Psoas muscle (tissue), 8 donors: ENCODE data around the gene THTPA. TPM values are rescaled to one million over a fixed set of nuclear protein-coding genes. Genes with fewer than 3 reads are reported as not detected.

Experiments
- ATAC-seq, 4 donors: fragments of 200-7000 bp; cut with Tn5 transposase; one replicate each; pipeline ENCODE4 v1.9.1; 2020; ENCODE audit warnings: moderate library complexity in 3 of 4, mild to moderate bottlenecking in 2 of 4
- DNase-seq, 2 donors: peaks; one replicate each; pipeline ENCODE4 v3.0.0-alpha.2; 2020
- H3K27ac ChIP-seq: fragments of 200-600 bp; one replicate; pipeline ENCODE4 v1.8.0; 2022
- H3K27me3 ChIP-seq, 3 donors: fragments of 200-600 bp in 1 of 3; one replicate each; pipeline versions ENCODE4 v1.6.1 to v1.8.0; 2013 to 2022; ENCODE audit warnings: low read length in 2 of 3, mild to moderate bottlenecking in 2 of 3, moderate library complexity in 1 of 3; ENCODE audit not compliant: insufficient read depth in 3 of 3
- H3K36me3 ChIP-seq, 2 donors: fragments of 200-600 bp in 1 of 2; one replicate each; pipeline versions ENCODE4 v1.6.1 to v1.8.0; 2013 to 2022; ENCODE audit warnings: low read depth in 1 of 2, mild to moderate bottlenecking in 1 of 2, moderate library complexity in 1 of 2; ENCODE audit not compliant: insufficient read depth in 1 of 2
- H3K4me1 ChIP-seq: fragments of 200-600 bp; one replicate; pipeline ENCODE4 v1.8.0; 2022
- H3K4me3 ChIP-seq: fragments of 200-600 bp; one replicate; pipeline ENCODE4 v1.8.0; 2022; ENCODE audit warnings: mild to moderate bottlenecking
- H3K9me3 ChIP-seq: fragments of 200-600 bp; one replicate; pipeline ENCODE4 v1.8.0; 2022
- WGBS, 3 donors: extraction: QIAGEN DNeasy Blood & Tissue Kit; methylation state at CpG; one replicate each; pipeline versions ENCODE4 v1.1.6 to v1.1.7; 2013; 5-methylcytosine and 5-hydroxymethylcytosine counted together
- intact Hi-C, 2 donors: fragments of 100-400 bp; cut with DNase I; formaldehyde crosslinking; loops; one replicate each; pipeline versions ENCODE4 v1.11.0 to v1.14.2; 2022
- polyA plus RNA-seq, 3 donors: library from polyadenylated mRNA; stranded (reverse); fragments of 200-250 nt; gene quantifications; one replicate each; pipeline ENCODE4 v1.2.3, GENCODE V29; 2013
- total RNA-seq, 4 donors: library from RNA; stranded (reverse); fragmentation: NEBNext Ultra II Directional in 2 of 4; extraction: Animal tissue kit (Norgen Biotek cat#: 25700) in 2 of 4; gene quantifications; one replicate each; pipeline versions ENCODE4 v1.2.1 to v1.2.4, GENCODE V29; 2021 to 2023
- TF ChIP-seq, protein P1 (sequence below): fragments of 200-600 bp; IDR thresholded peaks from one replicate; pipeline ENCODE4 v1.8.0; 2022; ENCODE audit warnings: antibody characterized with exemption
- donor health status: healthy with polysubstance abuse.
- donor health status: DM: no; HTN: no; CAD: no; lungs with moderate emphysema.
- donor health status: Bipolar disorder and iron deficiency.
- donor health status: healthy.
- donor health status: DM: yes; HTN: yes; CAD: no.
- donor health status: DM: no; HTN: no; CAD: no.
- donor health status: DM: no; HTN: no; CAD: no.
- donor health status: DM: yes; HTN: yes; CAD: no.

THTPA gene
- total and polyA plus RNA-seq, 7 donors: 18.5 to 53.5 (median 26.0) TPM

DNA sequence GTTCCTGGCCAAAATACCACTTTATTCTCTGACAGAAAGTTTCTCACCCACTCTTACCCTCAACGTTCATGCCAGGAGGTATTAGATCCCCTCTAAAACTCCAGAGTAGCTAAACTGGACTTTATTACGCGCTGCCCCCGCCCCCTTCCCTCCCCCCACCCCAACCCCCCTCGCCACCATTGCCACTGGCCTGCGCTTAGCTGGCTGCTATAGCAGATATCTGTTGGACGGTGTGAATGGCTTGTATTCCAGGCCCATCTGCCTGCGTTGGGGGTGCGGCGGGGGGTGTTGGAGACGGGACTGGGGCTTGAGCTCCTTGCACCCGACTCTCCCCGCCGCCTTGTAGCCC, 564 bp upstream of the THTPA start:
- WGBS, 3 donors: 1 to 3% (median 2%) methylated on average over 14 of the region's 14 CpGs
- peaks cover 0 to 25% of the 10 kb centered on the region in 2 donors for H3K36me3 ChIP-seq
- no peaks in the 10 kb centered on the region for H3K27me3 ChIP-seq
- H3K4me3 ChIP-seq: peak overlapping the region; percentile 99
- TF ChIP-seq, protein P1, sequence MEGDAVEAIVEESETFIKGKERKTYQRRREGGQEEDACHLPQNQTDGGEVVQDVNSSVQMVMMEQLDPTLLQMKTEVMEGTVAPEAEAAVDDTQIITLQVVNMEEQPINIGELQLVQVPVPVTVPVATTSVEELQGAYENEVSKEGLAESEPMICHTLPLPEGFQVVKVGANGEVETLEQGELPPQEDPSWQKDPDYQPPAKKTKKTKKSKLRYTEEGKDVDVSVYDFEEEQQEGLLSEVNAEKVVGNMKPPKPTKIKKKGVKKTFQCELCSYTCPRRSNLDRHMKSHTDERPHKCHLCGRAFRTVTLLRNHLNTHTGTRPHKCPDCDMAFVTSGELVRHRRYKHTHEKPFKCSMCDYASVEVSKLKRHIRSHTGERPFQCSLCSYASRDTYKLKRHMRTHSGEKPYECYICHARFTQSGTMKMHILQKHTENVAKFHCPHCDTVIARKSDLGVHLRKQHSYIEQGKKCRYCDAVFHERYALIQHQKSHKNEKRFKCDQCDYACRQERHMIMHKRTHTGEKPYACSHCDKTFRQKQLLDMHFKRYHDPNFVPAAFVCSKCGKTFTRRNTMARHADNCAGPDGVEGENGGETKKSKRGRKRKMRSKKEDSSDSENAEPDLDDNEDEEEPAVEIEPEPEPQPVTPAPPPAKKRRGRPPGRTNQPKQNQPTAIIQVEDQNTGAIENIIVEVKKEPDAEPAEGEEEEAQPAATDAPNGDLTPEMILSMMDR: no peak
- peaks cover 25% of the 10 kb centered on the region for H3K4me1 ChIP-seq
- peak in 2 of 4 donors; percentile 1 to 13 for ATAC-seq
- DNase-seq: no peak
- peak overlapping the region; percentile 99 for H3K27ac ChIP-seq
- H3K9me3 ChIP-seq: no peaks in the 10 kb centered on the region
- intact Hi-C loops: loop anchor here in 1 of 2 donors (10.0 kb wide), 1 partner anchor 231 kb away; the partner anchor contains the start of gene PABPN1

DNA sequence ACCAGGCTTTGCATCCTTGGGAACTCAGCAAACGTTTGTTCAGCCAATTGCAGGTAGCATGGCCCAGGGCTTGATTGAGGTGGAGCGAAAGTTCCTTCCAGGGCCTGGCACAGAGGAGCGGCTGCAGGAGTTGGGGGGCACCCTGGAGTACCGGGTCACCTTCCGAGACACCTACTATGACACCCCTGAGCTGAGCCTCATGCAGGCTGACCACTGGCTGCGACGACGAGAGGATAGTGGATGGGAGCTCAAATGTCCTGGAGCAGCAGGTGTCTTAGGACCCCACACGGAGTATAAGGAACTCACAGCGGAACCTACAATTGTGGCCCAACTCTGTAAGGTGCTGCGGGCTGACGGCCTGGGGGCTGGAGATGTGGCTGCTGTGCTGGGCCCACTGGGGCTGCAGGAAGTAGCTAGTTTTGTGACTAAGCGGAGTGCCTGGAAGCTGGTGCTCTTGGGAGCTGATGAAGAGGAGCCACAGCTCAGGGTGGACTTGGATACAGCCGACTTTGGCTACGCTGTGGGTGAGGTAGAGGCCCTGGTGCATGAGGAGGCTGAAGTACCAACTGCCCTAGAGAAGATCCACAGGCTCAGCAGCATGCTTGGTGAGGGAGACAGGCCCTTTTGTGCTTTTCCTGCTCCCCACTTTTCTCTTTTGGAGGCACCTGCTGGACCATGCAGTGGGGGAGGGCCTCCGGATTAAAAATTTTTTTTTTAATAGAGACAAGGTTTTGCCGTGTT, 799 bp downstream of the THTPA start:
- no peak for DNase-seq
- Histone ChIP-seq H3K36me3 (peaks cover 0 to 25% of the 10 kb centered on the region in 2 donors), H3K4me3 (peak overlapping the region; percentile 99), H3K4me1 (peaks cover 22% of the 10 kb centered on the region), H3K9me3 (no peaks in the 10 kb centered on the region), H3K27me3 (no peaks in the 10 kb centered on the region), H3K27ac (peak overlapping the region; percentile 99)
- ATAC-seq: peak in 1 of 4 donors; percentile 1
- 33 to 42% (median 33%) methylated on average over 17 of the region's 17 CpGs for WGBS, 3 donors
- intact Hi-C loops: loop anchor here in 1 of 2 donors (10.0 kb wide), 1 partner anchor 232 kb away; the partner anchor contains the start of gene PABPN1
- TF ChIP-seq, protein P1: no peak

DNA sequence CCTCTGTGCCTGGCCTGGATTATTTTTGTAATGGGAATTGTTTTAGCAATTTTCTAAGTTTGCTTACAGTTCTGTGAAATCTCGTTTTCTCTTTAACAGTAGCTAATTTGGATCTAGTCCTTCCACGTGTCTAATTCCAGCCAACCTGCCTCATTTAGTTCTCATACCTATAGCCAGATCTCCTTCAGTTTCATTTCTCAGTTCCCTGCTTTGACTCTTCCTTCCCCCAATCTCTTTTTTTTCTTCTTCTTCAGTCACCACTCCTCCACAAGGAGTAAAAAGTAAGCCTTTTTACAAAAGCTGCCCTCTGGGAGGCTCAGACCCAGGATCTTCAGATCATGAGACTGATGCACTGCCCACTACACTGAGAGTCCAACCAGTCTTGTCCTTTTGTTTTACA, 1.4 kb downstream of the THTPA start:
- 45 to 53% (median 46%) methylated on average over 2 of the region's 2 CpGs for WGBS, 3 donors
- peak overlapping the region; percentile 99 for H3K4me3 ChIP-seq
- no peaks in the 10 kb centered on the region for H3K9me3 ChIP-seq
- H3K27ac ChIP-seq: peak overlapping the region; percentile 99
- intact Hi-C loops: loop anchor here in 1 of 2 donors (10.0 kb wide), 1 partner anchor 233 kb away; the partner anchor contains the start of gene PABPN1
- peaks cover 0 to 25% of the 10 kb centered on the region in 2 donors for H3K36me3 ChIP-seq
- ATAC-seq (no peak), DNase-seq (no peak)
- H3K27me3 ChIP-seq: no peaks in the 10 kb centered on the region
- TF ChIP-seq, protein P1: no peak
- H3K4me1 ChIP-seq: peaks cover 22% of the 10 kb centered on the region

DNA sequence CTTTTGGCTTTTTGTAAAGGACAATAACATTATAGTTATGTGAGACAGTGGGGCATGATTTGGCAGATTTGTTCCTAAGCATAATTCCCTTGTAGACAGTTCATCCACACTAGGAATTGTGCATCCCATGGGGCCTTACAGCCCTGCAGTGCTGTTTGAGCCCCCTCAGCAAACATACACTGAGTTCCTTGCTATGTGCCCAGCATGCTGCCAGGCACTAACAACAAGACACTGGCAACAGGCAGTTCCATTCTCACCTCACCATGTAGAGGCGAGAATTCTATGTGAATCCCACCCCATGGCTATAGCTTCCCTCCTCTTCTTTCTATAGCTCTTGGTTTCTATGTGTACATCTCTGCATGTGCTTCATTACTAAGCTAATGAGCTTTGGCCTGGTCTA, 1.9 kb downstream of the THTPA start:
- DNase-seq: no peak
- Histone ChIP-seq H3K4me1 (peaks cover 22% of the 10 kb centered on the region), H3K36me3 (peaks cover 0 to 25% of the 10 kb centered on the region in 2 donors), H3K4me3 (no peak overlapping the region), H3K9me3 (no peaks in the 10 kb centered on the region), H3K27ac (no peak overlapping the region), H3K27me3 (no peaks in the 10 kb centered on the region)
- no peak for ATAC-seq
- intact Hi-C loops: loop anchor here in 1 of 2 donors (10.0 kb wide), 1 partner anchor 233 kb away; the partner anchor contains the start of gene PABPN1
- TF ChIP-seq, protein P1: no peak
- WGBS, 3 donors: 83 to 94% (median 93%) methylated on average over 1 of the region's 1 CpG
